ENCODE data around the gene SULT2B1. TPM values are rescaled to one million over a fixed set of nuclear protein-coding genes. Genes with fewer than 3 reads are reported as not detected.

The SULT2B1 gene
- total RNA-seq, 1 experiment from 2014 or later: not detected

DNA sequence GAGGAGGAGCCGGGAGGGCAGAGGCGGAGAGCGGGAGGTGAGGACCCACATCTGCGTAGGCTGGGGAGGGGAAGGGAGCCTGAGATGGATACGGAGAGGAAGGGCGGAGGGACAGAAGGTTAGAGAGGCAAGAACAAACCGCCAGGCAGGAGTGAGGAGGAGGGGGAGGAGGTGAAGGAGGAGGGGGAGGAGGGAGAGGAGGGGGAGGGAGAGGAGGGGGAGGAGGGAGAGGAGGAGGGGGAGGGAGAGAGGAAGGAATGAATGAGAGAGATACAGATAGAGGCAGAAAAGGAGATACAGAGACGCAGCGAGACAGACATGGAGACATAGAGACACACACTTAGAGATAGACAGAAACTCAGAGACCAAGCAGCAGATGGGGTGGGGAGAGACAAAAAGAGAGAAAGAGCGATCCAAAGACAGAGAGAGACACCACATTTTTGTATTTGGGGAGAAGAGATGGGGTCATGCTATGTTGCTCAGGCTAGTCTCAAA is 94.8 kb downstream of the SULT2B1 start:
- no peak for DNase-seq (ENCODE audit: low read depth)

DNA sequence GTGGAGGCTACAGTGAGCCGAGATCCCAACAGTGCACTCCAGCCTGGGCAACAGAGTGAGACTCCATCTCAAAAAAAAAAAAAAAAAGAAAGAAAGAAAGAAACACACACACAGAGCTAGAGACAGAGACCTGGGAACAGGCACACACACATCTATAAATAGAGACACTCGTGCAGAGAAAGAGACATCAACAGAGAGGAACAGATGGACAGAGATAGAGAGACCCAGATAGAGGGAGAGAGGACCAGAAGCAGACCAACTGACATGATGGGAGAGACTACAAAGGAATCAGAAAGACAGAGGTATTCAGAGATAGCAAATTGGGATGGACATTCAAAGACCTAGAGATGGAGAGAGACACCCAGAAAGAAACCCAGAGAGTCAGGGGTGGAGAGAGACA is 96.2 kb downstream of the SULT2B1 start:
- no peak for DNase-seq (ENCODE audit: low read depth)

Other genes with a start within 250 kb of the SULT2B1 start
- gene EMP3, start 226.6 kb upstream of the SULT2B1 start, total RNA-seq (2014; rRNA removed): 184 and 258 TPM in 2 replicates
- 7.3 and 7.6 TPM in 2 replicates for gene TMEM143, start 188.2 kb upstream of the SULT2B1 start, total RNA-seq (2014; rRNA removed)
- gene SYNGR4, start 187.8 kb upstream of the SULT2B1 start, total RNA-seq (2014; rRNA removed): not detected in 2 replicates
- gene KDELR1, start 160.6 kb upstream of the SULT2B1 start, total RNA-seq (2014; rRNA removed): 115 and 121 TPM in 2 replicates
- gene GRIN2D, start 158.5 kb upstream of the SULT2B1 start, total RNA-seq (2014; rRNA removed): not detected in 2 replicates
- gene GRWD1, start 106.2 kb upstream of the SULT2B1 start, total RNA-seq (2014; rRNA removed): 66.9 and 70.5 TPM in 2 replicates
- gene KCNJ14, start 96.6 kb upstream of the SULT2B1 start, total RNA-seq (2014; rRNA removed): 0.52 and 0.71 TPM in 2 replicates
- gene CYTH2, start 82.8 kb upstream of the SULT2B1 start, total RNA-seq (2014; rRNA removed): 37.7 and 61.0 TPM in 2 replicates
- 0.06 and 0.13 TPM in 2 replicates for gene LMTK3, start 40.3 kb upstream of the SULT2B1 start, total RNA-seq (2014; rRNA removed)
- gene SPACA4, start 54.6 kb downstream of the SULT2B1 start, total RNA-seq (2014; rRNA removed): not detected in 2 replicates
- not detected in 2 replicates for gene FAM83E, start 62.9 kb downstream of the SULT2B1 start, total RNA-seq (2014; rRNA removed)
- 1,651 and 2,205 TPM in 2 replicates for gene RPL18, start 67.0 kb downstream of the SULT2B1 start, total RNA-seq (2014; rRNA removed)
- gene SPHK2, start 67.3 kb downstream of the SULT2B1 start, total RNA-seq (2014; rRNA removed): 13.3 and 16.2 TPM in 2 replicates
- gene DBP, start 85.2 kb downstream of the SULT2B1 start, total RNA-seq (2014; rRNA removed): 2.9 and 4.8 TPM in 2 replicates
- 0.83 and 2.4 TPM in 2 replicates for gene CA11, start 94.0 kb downstream of the SULT2B1 start, total RNA-seq (2014; rRNA removed)
- not detected in 2 replicates for gene NTN5, start 120.8 kb downstream of the SULT2B1 start, total RNA-seq (2014; rRNA removed)
- not detected in 2 replicates for gene FUT2, start 143.8 kb downstream of the SULT2B1 start, total RNA-seq (2014; rRNA removed)
- gene MAMSTR, start 167.6 kb downstream of the SULT2B1 start, total RNA-seq (2014; rRNA removed): 2.4 and 3.5 TPM in 2 replicates
- 0.11 and 0.26 TPM in 2 replicates for gene RASIP1, start 188.4 kb downstream of the SULT2B1 start, total RNA-seq (2014; rRNA removed)
- gene IZUMO1, start 194.7 kb downstream of the SULT2B1 start, total RNA-seq (2014; rRNA removed): not detected in 2 replicates
- gene FUT1, start 200.5 kb downstream of the SULT2B1 start, total RNA-seq (2014; rRNA removed): not detected in 2 replicates
- gene FGF21, start 203.4 kb downstream of the SULT2B1 start, total RNA-seq (2014; rRNA removed): not detected in 2 replicates